ENCODE data around the gene PALD1.

DNA sequence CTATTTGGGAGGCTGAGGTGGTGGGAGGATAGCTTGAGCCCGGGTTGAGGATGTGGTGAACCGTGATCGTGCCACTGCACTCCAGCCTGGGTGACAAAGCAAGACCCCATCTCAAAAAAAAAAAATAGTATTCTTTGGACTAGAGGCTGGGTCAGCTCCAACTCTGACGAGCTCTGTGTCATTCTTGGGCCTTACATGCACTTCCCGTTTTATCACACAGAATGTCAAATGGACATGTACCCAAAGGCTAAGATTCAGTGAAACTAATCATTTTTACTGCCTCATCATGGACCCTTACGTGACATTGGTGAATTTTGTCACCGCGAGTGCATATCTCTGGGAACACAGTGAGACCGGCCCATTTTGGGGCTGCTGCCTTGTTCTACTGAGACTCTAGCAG lies 27.3 kb downstream of the PALD1 start:
- no peak for TF ChIP-seq POLR2A (IDR thresholded peaks at IDR 0.05; ENCODE audit: low read length)
- TF ChIP-seq GATA1 (IDR thresholded peaks at IDR 0.05; ENCODE audit: low read depth, low read length): no peak

Data from erythroblast (primary cell).